ENCODE measurements around the gene C2CD4C. TPM values are rescaled to one million over a fixed set of nuclear protein-coding genes. Genes with fewer than 3 reads are reported as not detected.

Gene C2CD4C
- total RNA-seq, 1 experiment from 2014 or later, result 14.6 TPM

DNA sequence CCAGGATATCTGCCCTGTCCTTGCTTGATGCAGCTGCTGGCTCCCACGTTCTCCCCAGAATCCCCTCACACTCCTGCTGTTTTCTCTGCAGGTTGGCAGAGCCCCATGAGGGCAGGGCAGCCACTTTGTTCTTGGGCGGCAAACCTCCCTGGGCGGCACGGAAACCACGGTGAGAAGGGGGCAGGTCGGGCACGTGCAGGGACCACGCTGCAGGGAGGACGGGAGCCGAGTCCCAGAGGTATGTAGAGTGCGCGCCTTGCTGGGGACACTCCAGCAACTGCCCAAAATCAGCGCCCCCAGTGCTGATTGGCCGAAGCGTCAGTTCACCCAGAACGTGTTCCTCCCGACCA is 34.1 kb downstream of the C2CD4C start:
- Histone ChIP-seq H2AFZ (ENCODE audit: low read length) (no peak overlapping the region), H4K8ac (replicated peaks; ENCODE audit: insufficient read length, low read depth, low read length) (no peak overlapping the region), H3K27ac (ENCODE audit: insufficient read length, low read depth, low read length) (no peak overlapping the region), H3K27me3 (ENCODE audit: insufficient read depth, low read length) (no peaks in the 10 kb centered on the region), H3K79me1 (ENCODE audit: insufficient read depth, low read depth, low read length, poor library complexity, severe bottlenecking) (no peaks in the 10 kb centered on the region), H4K91ac (ENCODE audit: insufficient read length, low read depth, low read length) (no peak overlapping the region), H3K18ac (ENCODE audit: insufficient read length, low read depth, low read length) (no peak overlapping the region), H4K20me1 (ENCODE audit: control insufficient read depth, insufficient read depth, insufficient read length) (no peaks in the 10 kb centered on the region), H3K79me2 (ENCODE audit: insufficient read depth, low read length) (no peaks in the 10 kb centered on the region), H3K4ac (ENCODE audit: low read depth, low read length) (no peak overlapping the region), H3K9me3 (ENCODE audit: control insufficient read depth, low read depth, low read length) (no peaks in the 10 kb centered on the region), H2BK12ac (ENCODE audit: insufficient read length, low read depth, low read length) (no peak overlapping the region), H3K23ac (ENCODE audit: insufficient read length, low read depth, low read length) (no peak overlapping the region), H4K5ac (ENCODE audit: insufficient read length, low read depth, low read length) (no peak overlapping the region), H3K23me2 (ENCODE audit: insufficient read length, low read depth, low read length, poor library complexity, severe bottlenecking) (no peaks in the 10 kb centered on the region), H3K14ac (ENCODE audit: insufficient read depth, low read length) (no peak overlapping the region), H3K56ac (ENCODE audit: insufficient read length, low read depth, low read length) (no peak overlapping the region), H3K4me1 (ENCODE audit: insufficient read depth, low read length) (no peaks in the 10 kb centered on the region), H2BK120ac (ENCODE audit: low read depth, low read length, poor library complexity, severe bottlenecking) (no peak overlapping the region), H3T11ph (ENCODE audit: low read length) (no peak overlapping the region), H2BK20ac (ENCODE audit: low read depth, low read length, poor library complexity, severe bottlenecking) (no peak overlapping the region), H2BK5ac (ENCODE audit: insufficient read length, low read length) (no peak overlapping the region), H2AK5ac (ENCODE audit: insufficient read length, low read length) (no peak overlapping the region), H3K4me2 (ENCODE audit: insufficient read depth, insufficient read length, low read length) (no peak overlapping the region), H2BK15ac (ENCODE audit: low read depth, low read length) (no peak overlapping the region), H3K9ac (ENCODE audit: extremely low read depth, insufficient read length, low read length) (no peak overlapping the region)
- no peak overlapping the region for H3K27ac Mint-ChIP-seq
- TF ChIP-seq, protein P1, sequence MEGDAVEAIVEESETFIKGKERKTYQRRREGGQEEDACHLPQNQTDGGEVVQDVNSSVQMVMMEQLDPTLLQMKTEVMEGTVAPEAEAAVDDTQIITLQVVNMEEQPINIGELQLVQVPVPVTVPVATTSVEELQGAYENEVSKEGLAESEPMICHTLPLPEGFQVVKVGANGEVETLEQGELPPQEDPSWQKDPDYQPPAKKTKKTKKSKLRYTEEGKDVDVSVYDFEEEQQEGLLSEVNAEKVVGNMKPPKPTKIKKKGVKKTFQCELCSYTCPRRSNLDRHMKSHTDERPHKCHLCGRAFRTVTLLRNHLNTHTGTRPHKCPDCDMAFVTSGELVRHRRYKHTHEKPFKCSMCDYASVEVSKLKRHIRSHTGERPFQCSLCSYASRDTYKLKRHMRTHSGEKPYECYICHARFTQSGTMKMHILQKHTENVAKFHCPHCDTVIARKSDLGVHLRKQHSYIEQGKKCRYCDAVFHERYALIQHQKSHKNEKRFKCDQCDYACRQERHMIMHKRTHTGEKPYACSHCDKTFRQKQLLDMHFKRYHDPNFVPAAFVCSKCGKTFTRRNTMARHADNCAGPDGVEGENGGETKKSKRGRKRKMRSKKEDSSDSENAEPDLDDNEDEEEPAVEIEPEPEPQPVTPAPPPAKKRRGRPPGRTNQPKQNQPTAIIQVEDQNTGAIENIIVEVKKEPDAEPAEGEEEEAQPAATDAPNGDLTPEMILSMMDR (conservative IDR thresholded peaks at IDR 0.05), result no peak
- no peak for DNase-seq
- H3K9me3 Mint-ChIP-seq, result peaks cover 0 to 4% of the 10 kb centered on the region in 2 experiments; a peak in 3 of 5 replicates
- H3K4me3 Mint-ChIP-seq, result no peak overlapping the region
- peaks cover 34% of the 10 kb centered on the region for H3K27me3 Mint-ChIP-seq (ENCODE audit: low read depth)
- no peaks in the 10 kb centered on the region; a peak in 2 of 7 replicates for H3K36me3 Mint-ChIP-seq (ENCODE audit: insufficient read depth in 1 of 3, low read depth in 3 of 3)
- WGBS (ENCODE audit: extremely low coverage, insufficient read length, low lambda C conversion rate), result no CpG with 5 or more reads among the region's 17 CpGs
- peaks cover 3 to 6% of the 10 kb centered on the region in 2 experiments; a peak in 3 of 4 replicates for H3K4me1 Mint-ChIP-seq
